Heart left ventricle (tissue), 13 donors: ENCODE measurements around the gene OS9.

ENCODE experiments used
- CTCF ChIP-seq, 12 donors: fragments of 200-600 bp; sonication (generic) in 4 of 12; IDR thresholded peaks; one replicate each; pipeline versions ENCODE4 v1.5.0 to v1.8.0; 2018 to 2022; ENCODE audit warnings: antibody characterized with exemption in 12 of 12, mild to moderate bottlenecking in 5 of 12
- POLR2A ChIP-seq, 2 donors: fragments of 450-650 bp; IDR thresholded peaks; one replicate each; pipeline ENCODE4 v1.6.1; 2017; ENCODE audit warnings: antibody characterized with exemption in 2 of 2, mild to moderate bottlenecking in 2 of 2, moderate library complexity in 2 of 2
- donor health status: ischemic (EF 13 %, LVEDD 7.1; RV severe dilation, severe dysfunction).
- donor health status: DM: no; HTN: yes; CAD: no.
- donor health status: DM: no; HTN: no; CAD: no.
- donor health status: ischemic (EF 25% LVEDD 6.9; RV normal size, moderate dysfunction).
- donor health status: ischemic (EF 25% LVEDD 5.7; RV mildly dilated, moderate dysfunction).
- donor health status: ischemic (EF 35%, LVEDD 5.7; RV mildly dilated, moderate dysfunction).
- donor health status: nonischemic (EF 11% LVEDD 7.7; RV severe dilation, severe dysfunction).
- donor health status: DM: yes; HTN: yes; CAD: no.
- donor health status: PGD.
- donor health status: ischemic (EF 29% LVEDD 5.4; RV normal size, mild dysfunction).
- donor health status: nonischemic (EF 23%, LVEDD 6.1; RV moderate dilation, normal function).

GRCh38 chr12:57732726-57733593, 39.0 kb downstream of the OS9 start:
- TF ChIP-seq CTCF (IDR thresholded peaks at IDR 0.05) (no peak), POLR2A (IDR thresholded peaks at IDR 0.05) (no peak)
